ENCODE data around the gene CRIP2.

Gene CRIP2, protein sequence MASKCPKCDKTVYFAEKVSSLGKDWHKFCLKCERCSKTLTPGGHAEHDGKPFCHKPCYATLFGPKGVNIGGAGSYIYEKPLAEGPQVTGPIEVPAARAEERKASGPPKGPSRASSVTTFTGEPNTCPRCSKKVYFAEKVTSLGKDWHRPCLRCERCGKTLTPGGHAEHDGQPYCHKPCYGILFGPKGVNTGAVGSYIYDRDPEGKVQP

DNA sequence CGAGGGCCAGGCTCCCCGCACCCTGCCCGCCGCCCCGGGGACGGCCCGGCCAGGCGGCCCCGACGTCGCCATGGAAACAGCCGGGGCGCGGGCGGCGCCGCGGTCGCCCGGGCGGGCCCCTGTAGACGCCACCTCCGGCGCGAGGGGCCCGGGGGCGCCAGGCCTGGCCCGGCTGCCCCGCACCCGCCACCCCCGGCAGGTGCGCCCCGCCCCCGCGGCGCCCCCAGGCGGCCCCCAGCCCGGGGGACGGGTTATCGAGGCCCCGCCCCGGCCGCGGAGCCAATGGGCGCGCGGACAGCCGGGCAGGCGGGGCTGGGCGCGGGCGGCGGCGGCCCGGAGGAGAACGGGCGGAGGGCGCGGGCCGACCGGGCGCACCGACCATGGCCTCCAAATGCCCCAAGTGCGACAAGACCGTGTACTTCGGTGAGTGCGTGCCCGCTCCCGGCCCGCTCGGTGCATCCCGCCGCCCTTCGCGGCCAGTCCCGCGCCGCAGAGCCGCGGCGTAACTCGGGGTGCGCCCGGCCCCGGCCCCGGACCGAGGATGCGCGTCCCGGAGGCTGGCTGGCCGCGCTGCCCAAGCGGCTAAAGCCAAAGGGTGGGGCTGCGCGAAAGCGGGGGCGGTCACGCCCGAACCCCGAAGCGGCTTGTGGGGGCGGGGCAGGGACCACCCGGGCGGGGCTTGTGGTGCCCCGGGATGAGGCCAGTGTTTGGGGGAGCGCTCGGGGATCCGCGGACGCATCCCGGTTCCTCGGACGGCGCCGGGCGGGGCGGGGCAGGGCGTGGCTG is at the start of gene CRIP2:
TSS of gene CRIP2 (plus strand) at position 339 of the 786 bp plus-strand sequence. CDS start at position 381, 42 bp downstream.
- DNase-seq: peak; percentile 86

DNA sequence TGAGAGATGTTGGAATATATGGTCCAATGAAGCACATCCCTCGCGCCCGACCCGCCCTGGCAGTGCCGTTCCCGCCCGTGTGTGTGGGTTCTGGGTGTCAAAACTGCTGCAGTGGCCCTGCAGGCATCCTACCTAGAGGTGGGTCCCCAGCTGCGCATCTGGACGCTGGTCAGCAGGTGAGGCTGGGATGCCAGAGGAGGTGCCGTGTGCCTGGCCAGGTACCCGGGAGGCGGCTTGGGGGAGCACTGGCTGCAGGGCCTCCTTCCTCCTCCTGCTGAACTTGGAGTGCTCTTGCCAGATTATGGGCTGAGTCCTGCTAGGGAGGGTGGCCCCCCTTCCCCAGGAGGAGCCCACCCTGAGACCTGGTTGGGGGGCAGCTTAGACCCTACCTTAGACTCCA is 49.8 kb upstream of the CRIP2 start:
- DNase-seq: no peak

DNA sequence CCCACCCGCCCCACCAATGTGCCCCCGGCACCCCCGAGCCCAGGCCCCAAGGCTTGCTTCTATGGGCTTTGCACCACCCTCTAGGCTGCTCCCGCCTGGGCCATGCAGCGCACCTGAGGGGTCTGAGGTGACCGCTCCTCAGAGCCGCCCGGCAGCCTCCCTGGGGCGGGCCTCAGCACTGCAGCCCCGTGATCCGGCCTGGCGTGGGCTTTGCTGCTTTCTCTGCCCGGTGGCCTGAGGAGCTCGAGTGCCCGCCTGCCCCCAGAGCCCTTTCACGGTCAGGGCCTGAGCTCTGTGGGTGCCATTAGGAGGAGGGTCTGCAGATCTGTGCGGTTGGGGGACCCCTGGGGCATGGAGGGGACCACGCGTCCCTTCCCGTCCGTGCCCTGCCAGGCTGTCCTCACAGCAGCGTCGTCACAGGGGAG is 48.8 kb upstream of the CRIP2 start:
- DNase-seq: no peak

DNA sequence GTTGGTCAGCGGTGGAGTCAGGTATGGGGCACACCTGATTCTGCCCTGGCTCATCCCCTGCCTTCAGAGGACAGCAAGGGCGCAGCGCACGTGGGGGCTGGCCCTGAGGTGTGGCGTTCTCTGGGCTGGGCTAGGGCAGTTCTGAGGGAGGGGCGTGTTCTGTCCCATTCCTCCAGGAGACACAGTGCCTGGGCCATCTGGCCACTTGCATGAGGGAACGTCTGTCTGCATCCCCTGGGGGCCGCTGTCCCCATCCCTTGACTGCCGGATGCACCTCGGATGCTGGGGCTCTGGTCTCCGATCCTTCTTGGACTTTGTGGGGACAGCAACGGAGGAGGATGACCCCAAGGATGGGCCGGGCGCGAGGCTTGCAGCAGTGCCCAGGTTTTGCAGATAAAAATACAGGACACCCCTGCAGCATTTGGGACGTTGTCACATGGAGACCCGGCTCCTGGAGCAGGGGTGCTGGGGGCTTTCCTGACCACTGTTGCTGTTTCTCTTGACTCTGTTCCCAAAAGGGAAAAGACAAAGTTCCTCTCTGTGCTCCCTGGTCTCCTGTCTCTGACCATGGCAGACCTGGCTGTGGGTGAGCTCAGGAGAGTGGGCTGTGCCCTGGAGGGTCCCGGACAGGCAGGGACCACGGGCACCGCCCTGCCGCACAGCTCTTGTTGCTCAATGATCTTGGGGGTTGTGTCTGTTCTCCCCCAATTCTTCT is 48.0 kb upstream of the CRIP2 start:
- DNase-seq: no peak

DNA sequence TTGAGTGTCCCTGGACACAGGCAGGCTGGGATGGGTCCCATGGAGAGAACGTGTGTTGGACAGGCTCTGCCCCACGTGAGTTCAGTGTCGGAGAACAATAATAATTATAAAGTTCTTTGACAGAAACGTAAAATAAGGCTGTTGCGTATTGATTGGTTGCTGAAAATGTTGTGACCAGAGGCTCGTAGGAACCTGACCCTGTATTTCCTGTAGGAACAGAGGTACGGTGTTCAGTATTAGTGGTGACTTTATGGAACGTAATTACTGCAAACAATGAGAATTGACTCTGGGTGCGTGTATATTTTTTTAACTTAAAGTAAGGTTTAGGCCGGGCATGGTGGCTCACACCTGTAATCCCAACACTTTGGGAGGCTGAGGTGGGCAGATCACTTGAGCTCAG is 47.2 kb upstream of the CRIP2 start:
- no peak for DNase-seq

DNA sequence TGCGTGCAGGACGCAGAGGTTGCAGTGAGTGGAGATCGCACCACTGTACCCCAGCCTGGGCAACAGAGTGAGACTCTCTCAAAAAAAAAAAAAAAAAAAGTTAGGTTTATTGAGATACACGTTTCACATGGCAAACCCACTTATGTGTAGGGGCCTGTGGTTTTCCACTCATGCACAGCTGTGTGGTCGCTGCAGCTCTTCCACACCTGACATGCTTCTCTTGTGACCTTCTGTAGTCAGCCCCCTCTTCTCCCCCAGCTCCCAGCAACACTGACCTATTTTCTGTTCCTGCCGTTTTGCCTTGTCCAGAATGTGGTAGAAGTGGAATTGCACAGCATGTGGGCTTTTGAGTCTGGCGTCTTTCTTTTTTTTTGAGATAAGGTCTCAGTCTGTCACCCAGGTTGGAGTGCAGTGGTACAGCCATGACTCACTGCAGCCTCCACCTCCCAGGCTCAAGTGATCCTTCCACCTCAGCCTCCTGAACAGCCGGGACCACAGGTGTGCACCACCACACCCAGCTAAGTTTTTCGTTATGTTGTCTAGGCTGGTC is 46.6 kb upstream of the CRIP2 start:
- DNase-seq: no peak

DNA sequence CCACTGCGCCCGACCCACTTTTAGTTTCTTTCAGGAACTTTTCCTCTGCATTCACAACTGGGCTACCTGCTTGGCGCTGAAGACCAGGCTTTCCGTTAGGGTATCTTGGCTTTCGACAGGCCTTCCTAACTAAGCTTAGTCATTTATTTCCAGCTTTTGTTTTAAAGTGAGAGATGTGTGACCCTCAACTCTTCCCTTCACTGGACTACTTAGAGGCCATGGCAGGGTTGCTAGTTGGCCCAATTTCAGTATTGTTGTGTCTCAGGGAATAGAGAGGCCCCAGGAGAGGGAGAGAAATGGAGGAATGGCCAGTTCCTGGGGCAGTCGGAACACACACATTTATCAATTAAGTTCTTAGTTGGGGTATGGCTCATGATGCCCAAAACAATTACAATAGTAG is 44.6 kb upstream of the CRIP2 start:
- no peak for DNase-seq

DNA sequence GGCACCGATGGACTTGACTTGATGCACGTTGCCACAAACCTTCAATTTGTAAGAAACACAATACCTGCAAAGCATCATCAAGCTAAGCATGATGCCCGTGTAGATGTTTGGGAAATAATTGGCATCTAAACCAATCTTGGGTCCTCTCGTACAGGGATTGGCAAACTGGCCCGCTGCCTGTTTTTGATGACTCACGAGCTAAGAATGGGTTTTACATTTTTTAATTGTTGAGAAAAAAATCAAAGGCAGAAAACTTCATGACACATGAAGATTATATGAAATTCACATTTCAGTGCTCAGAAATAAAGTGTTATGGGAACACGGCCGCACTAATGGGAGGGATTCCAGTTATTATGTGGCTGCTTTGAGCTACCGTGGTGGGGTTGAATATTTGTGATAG is 44.1 kb upstream of the CRIP2 start:
- DNase-seq: no peak

DNA sequence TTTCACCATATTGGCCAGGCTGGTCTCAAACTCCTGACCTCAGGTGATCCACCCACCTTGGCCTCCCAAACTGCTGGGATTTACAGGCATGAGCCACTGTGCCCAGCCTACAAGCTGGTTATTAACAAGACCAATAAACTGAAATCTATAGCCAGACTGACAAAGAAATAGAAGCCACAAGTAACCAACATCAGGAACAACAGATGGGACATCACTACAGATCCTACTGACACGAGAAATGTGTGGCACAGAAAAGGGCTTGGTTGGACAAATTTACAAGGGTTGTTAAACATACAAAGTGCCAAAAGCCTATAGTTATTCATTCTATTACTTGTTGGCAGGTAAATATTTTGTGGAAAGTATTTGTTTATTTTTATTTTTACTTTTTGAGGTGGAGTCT is 43.4 kb upstream of the CRIP2 start:
- no peak for DNase-seq

DNA sequence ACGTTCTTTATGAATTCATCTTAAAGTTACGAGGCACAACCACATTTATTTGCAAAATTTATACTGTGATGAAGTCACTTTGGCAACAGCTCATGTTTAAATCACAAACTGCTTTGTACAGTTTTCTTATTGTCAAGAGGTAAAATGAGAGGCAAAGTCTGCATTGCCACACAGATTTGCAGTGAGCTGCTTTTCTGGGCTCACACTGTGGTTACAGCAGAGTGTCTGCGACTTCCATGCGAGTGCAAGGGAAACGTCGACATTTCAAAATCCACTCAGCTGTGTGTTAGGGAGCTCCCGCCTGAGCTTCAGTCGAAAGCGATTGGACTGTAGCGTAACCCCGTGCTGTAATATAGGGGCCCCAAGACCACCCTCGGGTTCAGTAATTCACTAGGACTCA is 42.0 kb upstream of the CRIP2 start:
- DNase-seq: no peak

DNA sequence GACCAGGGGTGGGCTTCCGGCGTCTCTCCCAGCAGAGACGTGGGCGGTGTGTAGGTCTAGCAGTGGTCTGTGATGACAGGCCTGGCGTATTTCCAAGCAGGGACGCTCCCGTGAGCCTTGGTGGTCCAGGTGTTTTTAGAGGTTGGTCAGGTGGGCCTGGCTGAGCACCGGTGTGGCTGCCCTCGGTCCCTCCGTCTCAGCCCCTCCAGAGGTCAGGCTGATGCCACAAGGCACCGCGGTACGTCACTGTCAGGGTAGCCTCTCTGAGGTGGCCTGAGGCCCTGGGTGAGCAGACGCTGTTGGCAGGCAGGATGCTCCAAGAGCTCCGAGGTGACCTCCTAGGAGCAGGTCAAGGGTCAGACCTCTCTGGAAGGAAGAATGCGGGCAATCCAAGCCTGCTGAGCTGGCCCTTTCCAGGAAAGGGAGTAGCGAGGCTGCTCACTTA is 41.4 kb upstream of the CRIP2 start:
- no peak for DNase-seq

DNA sequence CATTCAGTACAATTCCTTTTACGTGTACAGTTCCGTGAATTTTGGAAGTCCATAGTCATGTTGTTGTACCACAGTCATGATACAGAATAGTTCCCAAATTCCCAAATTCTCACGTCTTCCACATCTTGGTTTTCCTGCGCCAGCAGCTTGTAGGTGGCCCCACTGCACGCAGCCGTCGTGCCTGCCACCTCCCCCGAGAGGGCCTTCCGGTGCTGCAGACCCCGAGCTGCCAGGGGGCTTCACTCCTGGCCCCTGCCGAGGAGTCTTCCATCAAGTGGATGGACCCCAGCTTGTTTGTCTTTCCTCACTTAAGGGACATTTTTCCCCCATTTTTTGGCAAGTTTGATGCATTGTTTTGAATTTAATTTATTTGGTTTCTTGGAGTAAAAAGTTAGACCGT is 38.2 kb upstream of the CRIP2 start:
- DNase-seq: no peak

DNA sequence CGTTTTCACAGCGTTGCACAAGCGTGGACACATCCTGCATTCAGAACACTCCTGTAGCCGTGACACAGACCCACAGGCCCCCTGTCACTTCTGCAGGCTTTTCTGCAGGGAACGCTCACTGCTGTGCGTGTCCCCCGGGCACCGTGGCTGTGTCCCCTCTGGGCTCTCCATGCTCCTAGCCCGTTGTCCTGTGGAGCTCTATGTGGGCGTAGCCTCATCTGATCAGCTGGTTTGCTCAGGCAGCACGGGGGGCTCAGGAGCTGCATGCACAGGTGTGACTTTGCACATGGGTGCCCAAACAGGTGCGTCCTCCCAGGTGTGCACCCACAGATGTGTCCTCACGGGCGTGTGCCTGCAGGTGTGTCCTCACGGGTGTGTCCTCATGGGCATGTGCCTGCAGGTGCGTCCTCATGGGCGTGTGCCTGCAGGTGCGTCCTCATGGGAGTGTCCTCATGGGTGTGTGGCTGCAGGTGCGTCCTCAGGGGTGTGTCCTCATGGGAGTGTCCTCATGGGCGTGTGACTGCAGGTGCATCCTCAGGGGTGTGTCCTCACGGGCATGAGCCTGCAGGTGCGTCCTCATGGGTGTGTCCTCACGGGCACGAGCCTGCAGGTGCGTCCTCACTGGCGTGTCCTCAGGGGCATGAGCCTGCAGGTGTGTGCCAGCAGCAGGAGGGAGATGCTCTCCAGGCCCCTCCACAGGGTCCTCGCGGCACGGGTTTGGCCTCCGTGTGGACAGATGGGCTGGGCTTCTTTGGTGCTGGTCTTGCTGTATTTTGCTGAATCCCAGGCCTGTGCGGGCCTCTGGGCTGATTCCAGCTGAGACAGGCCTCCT is 37.5 kb upstream of the CRIP2 start:
- peak; percentile 40 for DNase-seq

DNA sequence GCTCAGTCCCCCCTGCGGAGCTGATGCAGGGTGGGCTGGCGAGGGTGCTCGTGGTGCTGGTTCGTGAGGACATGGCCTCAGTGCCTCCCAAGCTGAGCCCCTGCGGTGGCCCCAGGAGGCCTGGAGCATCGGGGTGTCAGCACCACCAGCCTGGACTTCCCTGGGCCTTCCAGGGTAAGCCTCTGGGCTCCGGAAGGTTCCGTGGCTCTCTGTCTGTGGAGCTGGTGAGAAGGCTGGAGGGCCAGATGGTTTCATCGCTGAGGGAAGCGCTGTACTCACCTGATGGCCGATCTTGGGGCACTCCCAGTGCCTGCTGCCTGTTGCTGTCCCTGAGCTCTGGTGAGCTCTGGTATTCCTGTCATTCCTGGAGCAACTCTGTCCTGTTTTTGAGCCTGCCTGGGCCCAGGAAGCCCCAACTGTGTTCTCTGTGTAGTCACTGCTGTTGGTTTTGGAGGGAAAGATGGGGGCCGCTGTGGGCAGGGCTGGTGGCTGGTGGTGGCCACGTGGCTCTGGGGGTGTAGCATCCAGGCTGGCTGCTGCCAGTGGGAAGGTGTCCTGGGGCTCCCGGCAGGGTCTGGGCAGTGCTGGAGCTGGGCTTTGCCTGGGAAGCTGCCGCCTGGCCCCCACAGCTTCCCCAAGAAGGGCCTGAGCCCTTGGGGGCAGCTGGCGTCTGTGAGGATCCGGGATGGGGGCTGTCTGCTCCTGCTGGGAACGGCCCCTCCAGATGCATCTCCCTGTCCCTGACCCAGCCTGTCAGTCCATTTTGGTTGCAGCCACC is 36.7 kb upstream of the CRIP2 start:
- DNase-seq: no peak

DNA sequence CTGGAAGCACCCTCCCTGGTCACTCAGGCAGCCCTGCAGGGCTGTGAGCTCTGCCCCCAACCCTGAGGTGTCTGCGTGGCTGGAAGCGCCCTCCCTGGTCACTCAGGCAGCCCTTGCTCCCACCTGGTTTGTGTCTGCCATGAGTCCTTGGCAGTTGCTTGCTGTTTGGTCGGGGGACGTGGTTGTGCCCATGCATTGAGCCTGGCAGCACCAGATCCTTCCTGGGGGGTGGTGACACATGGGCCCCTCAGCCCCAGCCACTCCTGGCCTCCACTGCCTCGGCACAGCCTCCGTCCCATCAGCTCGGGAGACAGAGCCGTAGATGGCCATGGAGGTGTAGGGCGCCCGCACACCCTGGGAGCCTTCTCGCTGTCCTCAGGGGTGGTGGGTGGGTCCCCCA is 35.4 kb upstream of the CRIP2 start:
- no peak for DNase-seq

DNA sequence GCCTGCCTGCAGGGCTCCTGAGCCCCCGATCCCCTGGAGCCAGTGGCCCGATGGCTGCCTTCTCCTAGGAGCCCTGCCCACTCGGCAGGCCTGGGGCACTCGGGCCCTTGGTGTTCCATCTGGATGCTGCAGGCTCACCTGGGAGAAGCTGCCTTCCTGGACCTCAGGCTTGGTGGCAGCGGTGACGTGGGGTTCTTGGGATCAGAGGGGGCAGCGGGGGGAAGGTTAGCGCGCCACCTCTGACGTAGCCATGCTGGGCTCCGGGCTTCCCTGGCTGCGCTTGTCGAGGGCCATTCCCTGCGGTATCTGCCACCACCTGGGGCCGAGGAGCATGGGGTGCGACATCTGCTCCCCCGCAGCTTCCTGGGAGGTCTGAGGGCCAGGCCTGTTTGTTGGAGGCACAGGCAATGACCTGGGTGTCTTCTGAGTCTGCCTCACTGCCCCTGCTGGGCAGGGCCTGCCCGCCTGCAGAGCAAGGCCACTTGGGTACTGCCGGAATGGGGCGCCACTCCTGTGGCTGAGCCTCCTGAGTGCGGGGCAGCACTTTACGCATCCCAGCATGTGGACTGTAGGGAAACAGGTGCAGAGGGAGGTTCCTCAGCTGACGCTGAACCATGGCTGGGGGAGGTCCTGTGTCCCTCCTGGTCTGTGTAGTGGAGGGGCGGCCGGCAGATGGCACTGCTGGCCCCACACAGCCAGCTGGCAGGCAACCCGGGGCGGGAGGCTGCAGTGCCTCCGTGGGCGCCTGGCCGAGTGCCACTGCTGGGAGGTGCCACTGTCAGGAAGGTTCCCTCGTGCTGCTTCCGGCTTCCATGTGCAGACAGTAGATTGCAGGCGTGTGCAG is 34.7 kb upstream of the CRIP2 start:
- peak; percentile 94 for DNase-seq

DNA sequence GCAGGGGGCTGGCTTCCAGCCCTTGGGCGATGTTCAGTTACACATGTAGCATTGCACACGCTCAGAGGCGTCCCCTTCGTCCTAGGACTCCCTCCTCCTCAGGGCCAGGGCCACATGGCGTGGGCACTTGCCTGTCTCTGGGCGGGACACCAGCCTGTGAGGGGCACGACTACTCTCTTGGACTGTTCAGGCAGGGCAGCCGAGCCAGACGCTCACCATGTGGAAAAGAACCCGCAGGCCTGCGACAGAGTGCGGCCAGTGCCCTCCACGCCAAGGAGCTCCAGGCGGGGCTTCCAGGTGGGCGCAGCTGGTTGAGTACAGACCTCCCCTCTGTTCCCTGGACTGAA is 34.1 kb upstream of the CRIP2 start:
- DNase-seq: no peak

DNA sequence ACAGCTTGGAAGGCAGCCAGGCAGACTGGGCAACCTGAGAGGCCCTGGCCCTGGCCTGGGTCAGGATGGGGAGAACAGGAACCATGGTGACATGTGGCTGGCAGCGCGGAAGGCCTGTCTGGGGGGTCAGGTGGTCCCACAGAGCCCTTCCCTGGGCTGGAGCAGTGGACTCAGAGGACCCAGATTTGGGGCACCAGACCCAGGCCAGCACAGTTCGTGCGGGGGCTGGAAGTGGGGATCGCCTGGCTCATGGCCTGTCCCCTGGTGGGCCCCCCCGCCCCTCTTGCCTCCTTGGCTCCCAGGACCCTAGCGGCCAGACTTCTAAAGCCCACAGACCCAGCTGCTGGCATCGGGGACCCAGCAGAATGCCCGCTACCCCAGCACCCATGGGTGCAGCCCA is 33.6 kb upstream of the CRIP2 start:
- DNase-seq: no peak

DNA sequence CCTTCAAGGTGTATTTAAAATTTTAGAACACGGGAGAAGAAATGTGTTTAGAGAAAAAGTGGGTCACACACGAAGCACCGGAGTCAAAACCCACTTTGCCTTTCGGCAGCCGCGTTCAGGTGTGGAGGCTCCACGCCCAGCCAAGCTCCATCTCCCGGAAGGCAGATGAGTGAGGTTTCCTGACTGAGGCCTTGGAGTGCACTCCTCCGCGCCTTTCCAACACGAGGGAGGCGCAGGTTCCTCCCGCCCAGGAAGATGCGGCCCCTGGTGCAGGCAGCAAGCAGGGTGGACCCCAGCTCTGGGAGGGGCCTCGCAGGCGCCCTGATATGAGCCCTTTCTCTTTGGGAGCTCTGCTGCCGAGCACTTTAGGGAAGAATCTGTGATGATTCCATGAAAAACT is 32.5 kb upstream of the CRIP2 start:
- DNase-seq: no peak

DNA sequence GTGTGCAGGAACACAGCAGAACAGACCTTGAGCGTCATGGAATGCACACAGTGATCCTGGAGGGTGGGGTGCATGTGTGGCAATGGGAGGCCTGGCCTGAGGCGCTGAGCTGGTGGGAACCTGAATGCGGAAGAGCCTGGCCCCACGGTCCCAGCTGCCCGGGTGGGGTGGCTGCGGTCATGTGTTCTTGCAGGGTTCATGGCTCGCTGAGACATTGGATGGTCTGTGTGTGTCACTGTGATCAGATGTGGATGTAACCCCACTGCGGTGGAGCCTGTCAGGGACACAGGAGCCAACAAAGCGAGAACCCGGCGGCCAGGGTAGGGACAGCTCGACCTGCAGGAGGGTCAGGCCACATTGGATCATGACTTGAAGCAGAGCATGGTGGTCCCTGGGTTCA is 31.8 kb upstream of the CRIP2 start:
- no peak for DNase-seq

DNA sequence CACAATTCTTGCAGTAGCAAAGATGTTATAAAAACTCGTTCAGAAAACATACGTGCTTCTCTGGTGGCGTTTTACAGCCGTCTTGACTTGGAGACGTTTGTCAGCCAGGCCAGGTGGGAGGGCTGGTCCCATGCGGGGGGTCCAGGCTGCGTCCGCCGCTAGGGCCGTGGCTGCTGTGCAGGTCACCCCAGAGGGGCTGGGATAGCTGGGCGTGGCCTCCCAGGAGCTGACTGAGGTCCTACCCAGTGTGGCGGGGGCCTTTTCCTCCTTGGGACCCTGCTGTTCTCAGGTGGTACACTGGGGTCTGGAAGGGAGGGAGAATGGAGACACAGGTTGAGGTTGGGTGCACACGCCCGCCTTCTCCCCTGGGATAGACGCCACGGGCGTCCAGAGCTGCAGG is 29.8 kb upstream of the CRIP2 start:
- DNase-seq: no peak

Data from COR-L47 (cell line).